ENCODE data around the gene HSPA9.

HSPA9 gene

GRCh38 chr5:138580777-138581176 lies 5.6 kb upstream of the HSPA9 start:
- no peak for DNase-seq (ENCODE audit: low spot score)
- no peak for TF ChIP-seq CTCF (IDR thresholded peaks at IDR 0.05; ENCODE audit: extremely low read depth, insufficient read depth, missing control alignments)
- in situ Hi-C loops (cut with MboI; ENCODE audit: low pct_unique_long_range_greater_than_20kb, low sequenced_read_pairs, unreplicated experiment) = no loop called here

- in situ Hi-C loops (cut with MboI; ENCODE audit: low pct_unique_long_range_greater_than_20kb, low sequenced_read_pairs, unreplicated experiment) = no loop called here
- no peak for TF ChIP-seq CTCF (IDR thresholded peaks at IDR 0.05; ENCODE audit: extremely low read depth, insufficient read depth, missing control alignments)
- no peak for DNase-seq (ENCODE audit: low spot score)
Measured at GRCh38 chr5:138580001-138580400, 4.8 kb upstream of the HSPA9 start.

- no peak for DNase-seq (ENCODE audit: low spot score)
- in situ Hi-C loops (cut with MboI; ENCODE audit: low pct_unique_long_range_greater_than_20kb, low sequenced_read_pairs, unreplicated experiment) = no loop called here
- TF ChIP-seq CTCF (IDR thresholded peaks at IDR 0.05; ENCODE audit: extremely low read depth, insufficient read depth, missing control alignments) = no peak
Measured at GRCh38 chr5:138579517-138579863, 4.3 kb upstream of the HSPA9 start.

- in situ Hi-C loops (cut with MboI; ENCODE audit: low pct_unique_long_range_greater_than_20kb, low sequenced_read_pairs, unreplicated experiment) = no loop called here
- no peak for DNase-seq (ENCODE audit: low spot score)
- no peak for TF ChIP-seq CTCF (IDR thresholded peaks at IDR 0.05; ENCODE audit: extremely low read depth, insufficient read depth, missing control alignments)
Measured at GRCh38 chr5:138577452-138577851, 2.3 kb upstream of the HSPA9 start.

- no peak for TF ChIP-seq CTCF (IDR thresholded peaks at IDR 0.05; ENCODE audit: extremely low read depth, insufficient read depth, missing control alignments)
- no peak for DNase-seq (ENCODE audit: low spot score)
- in situ Hi-C loops (cut with MboI; ENCODE audit: low pct_unique_long_range_greater_than_20kb, low sequenced_read_pairs, unreplicated experiment) = no loop called here
Measured at GRCh38 chr5:138574744-138575193, 432 bp downstream of the HSPA9 start.

GRCh38 chr5:138573949-138574670 lies 1.1 kb downstream of the HSPA9 start:
- no peak for TF ChIP-seq CTCF (IDR thresholded peaks at IDR 0.05; ENCODE audit: extremely low read depth, insufficient read depth, missing control alignments)
- no peak for DNase-seq (ENCODE audit: low spot score)
- in situ Hi-C loops (cut with MboI; ENCODE audit: low pct_unique_long_range_greater_than_20kb, low sequenced_read_pairs, unreplicated experiment) = no loop called here

Data from GM13977 (cell line).